CMK (cell line): ENCODE measurements around the gene TIA1.
"Not testable (repeated sequence)": the region's sequence is repeated elsewhere in the genome, so short reads cannot be mapped to it uniquely, and the experiment has no call there.

Source experiments
- DNase-seq: peaks from one replicate; pipeline ENCODE4 v3.0.0-alpha.2; 2010; ENCODE audit warnings: low read depth

The TIA1 gene

DNA sequence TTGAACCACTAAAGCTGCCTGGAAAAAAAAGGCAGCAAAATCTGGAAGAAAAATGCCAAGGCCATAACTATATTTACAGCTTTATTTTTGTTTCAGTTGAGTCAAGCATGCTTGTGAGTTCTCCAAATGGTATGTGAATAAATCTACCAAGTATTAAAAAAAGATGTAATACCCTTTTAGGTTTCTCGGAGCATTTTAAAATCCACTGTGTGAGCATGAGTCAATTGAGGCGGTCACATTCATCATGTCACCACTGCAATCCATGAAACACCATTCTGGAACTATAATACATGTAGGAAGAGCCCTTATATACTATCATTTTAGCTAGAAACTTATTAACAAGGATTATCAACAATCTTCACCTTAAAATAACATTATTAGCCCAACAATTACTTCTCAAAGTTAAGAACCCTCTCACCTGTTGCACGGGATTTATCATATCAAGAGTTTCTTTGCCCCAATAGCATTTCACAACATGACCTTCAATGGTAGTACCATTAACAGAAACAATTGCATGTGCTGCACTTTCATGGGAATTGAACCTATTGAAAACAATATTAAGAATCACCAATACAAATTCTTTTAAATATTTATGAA lies 33.4 kb downstream of the TIA1 start:
- DNase-seq: no peak

DNA sequence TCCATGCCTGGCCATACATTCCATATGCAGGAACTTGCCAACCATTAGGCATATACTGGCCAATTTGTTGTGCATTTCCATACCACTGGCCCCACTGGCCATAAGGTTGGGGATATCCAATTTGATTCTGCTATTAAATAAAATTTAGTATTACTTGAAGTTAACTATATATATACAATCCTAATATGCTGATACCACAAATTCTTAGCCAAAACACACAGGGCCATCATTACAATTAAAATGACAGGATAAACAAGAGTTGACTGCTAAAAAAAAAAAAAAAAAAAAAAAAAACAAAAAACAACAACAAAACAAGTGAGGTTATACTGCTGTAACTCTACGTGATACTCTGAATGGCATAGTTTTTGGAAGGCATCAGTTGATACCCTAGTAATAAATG lies 34.1 kb downstream of the TIA1 start:
- DNase-seq: no peak

DNA sequence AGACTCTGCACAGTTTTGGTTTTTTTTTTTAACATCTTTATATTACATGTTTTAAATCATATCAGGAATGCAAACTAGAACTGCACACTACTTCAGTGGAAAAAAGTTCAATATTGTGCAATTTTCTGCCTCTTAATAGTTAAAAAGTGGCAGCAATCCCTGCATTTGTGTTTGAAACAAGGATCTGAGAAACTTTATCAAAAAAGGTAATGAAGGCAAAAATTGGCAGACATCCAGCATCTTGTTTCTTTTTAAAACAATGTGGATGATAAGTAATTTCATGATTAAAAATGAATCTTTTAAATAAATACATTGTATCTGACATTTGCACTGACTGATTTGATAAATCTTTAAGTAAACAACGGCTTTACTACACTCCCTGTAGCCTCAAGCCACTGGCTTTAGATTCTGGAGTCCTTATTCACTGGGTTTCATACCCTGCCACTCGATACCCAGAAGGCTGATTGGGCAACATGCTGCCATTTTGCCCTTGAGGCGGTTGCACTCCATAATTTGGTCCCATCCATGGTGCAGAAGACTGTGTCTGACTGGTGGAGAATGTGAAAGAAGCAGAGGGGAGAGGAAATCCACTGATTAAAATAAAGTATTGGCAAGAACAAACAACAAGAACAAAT lies 36.0 kb downstream of the TIA1 start:
- no peak for DNase-seq

DNA sequence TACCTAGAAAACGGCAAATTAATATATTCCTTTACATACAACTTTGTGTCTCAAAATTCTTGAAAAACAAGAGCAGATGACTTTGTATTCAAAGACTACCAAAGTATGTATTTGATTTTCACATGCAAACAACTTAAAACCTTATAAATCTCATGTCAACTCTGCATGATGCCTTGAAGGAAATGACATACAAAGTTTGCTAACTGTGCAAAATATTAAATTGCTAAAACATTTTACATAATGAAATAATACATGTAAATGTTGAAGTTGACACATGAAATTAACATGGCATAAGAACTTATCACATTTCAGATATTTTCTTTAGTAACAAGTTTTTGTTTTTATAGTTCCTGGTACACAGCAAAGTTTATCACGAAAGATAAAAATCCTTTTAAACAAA lies 36.8 kb downstream of the TIA1 start:
- no peak for DNase-seq

DNA sequence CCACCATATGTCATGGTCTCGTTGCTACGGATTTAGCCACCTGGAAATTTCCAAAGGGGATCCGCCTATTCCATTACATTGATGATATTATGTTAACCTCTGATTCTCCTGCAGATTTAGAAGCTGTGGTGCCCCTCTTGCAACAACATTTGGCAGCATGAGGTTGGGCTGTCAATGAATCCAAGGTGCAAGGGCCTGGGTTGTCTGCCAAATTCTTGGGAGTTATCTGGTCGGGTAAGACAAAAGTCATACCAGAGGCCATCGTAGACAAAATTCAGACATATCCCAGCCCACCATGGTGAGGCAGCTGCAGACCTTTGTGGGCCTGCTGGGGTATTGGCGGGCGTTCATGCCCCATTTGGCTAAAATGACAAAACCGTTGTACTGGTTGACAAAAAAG lies 44.0 kb downstream of the TIA1 start:
- no peak for DNase-seq

DNA sequence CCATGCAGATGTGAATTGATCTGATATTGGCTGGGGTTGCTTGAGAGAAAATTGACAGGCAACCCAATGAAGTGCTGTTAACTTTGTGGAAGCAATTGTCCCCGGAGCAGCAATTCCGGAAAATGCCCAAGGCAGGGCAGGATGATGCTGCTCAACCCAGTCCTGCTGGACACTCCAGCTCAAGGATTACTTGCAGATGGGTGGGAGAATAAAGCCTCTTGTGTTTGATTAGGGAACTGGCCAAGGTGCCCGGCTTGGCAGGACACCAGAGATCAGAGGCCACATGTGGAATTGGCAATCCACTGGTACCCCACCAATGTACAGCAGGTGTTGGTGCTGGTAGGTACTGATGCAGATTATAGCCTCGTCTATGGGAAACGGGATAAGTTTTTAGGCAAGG lies 45.3 kb downstream of the TIA1 start:
- no peak for DNase-seq

DNA sequence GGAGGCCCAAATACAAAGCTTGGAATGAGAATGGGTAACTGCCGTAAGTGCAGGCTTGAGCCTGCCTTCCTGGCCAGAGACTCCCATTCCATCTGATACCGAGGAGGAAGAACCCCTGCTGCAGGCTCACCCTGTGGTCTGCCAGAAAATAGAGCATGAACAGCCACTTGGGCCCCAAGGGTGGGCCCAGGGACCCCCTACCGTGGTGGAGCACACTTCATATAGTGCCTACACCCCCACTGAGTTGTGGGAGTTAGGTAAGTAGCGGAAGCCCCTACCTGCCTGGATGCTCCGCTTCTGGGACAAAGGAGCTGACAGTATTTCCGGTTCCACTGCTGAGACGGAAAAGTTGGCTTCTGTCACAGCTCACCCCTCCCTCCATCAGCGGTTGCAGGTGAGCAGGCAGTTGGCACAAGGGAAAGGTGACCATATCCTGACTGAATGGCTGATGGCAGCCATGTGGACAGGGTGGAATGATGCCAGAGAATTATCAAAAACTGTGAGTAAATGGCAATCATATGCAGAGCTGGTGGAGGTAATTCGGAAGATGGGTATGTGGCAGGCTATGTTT lies 46.1 kb downstream of the TIA1 start:
- no peak for DNase-seq

DNA sequence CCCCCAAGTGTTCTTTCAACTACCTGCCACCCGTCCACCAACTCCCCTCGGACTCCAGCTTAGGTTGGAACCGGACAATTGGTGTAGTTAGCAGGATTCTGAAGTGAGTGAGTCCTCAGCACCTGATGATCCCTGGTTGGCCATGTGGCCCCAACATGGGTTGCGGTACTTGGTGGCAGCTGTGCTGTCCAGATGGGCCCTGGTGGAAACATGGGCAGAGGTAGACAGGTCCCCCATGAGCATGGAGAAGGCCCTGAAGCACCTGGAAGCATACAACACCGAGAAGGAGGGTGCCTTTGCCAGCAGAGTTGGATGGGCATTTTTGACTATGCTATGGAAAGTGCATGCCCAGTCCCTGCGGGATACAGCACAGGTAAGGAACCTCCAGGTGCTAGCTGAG lies 46.6 kb downstream of the TIA1 start:
- DNase-seq: no peak

DNA sequence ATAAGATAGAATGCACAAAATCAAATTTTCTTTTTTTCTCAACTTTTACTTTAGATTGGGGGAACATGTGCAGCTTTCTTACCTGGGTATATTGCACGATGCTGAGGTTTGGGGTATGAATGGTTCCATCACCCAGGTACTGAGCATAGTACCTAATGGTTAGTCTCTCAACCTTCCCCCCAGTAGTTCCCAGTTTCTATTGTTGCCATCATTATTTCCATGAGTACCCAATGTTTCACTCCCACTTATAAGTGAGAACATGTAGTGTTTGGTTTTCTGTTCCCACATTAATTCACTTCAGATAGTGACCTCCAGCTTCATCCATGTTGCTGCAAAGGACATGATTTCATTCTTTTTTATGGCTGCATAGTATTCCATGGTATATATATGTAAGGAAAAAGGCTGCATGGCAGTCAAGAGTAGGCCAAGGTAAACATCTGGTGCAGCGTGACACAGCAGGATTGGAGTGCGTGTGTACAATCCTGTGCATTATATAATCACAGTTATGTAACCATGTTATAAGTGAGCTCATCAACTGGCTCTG lies 47.1 kb downstream of the TIA1 start:
- DNase-seq: no peak

DNA sequence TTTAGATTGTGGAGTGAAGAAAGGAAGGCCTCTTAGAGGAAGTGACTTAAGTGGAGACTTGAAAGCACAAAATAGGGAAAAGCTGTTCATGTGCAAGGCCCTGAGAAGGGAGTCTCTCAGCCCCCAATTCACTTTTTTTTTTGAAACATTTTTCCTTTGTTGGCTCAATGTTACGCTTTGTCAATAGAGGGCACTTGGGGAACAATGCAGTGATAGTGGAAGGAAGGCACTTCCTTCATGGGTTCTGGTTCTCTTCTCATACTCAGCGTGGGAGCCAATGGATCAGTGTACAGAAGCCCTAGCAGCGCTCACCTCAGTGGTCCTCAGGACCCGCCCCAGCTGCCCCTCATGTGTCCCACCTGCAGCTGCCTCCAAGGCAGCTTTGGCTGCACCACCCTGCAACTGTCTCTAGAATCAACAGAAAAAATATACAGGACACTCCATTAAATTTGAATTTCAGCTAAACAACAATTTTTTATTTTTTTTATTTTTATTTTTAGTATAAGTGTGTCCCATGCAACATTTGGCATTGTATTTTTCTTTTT lies 49.0 kb downstream of the TIA1 start:
- no peak for DNase-seq

DNA sequence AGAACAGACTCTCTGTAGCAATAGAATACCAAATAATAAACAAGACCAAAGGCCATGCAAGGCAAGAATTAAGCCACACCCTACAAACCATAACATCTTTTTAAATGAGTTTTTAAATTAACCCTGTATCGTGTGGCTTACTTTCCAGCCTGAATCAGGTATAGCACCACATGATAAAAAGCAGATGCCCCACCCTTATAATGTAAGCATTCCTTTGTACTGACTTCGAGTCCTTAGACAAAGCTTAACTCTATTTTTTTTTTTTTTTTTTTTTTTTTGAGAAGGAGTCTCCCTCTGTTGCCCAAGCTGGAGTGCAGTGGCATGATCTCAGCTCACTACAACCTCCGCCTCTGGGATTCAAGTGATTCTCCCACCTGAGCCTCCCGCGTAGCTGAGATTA lies 55.9 kb downstream of the TIA1 start:
- DNase-seq: no peak

DNA sequence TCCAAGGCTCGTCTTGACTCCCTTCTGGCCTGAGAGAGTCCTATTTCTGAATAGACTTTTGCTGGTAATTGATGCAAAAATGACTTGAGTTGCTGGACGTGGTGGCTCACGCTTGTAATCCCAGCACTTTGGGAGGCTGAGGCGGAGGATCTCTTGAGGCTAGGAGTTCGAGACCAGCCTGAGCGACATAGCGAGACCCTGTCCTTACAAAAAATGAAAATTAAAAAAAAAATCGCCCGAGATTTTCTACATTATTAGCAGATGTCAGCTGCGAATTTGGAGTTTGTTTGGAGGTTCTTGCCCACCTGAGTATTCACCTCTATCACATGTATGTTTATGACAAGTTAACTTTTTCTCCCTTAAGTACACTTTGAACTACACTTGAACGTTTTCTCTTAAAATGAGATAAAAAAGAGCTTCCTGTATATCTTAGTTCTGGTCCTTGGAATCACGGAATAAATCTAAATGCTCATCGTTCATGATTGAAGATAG lies 57.1 kb downstream of the TIA1 start:
- no peak for DNase-seq

DNA sequence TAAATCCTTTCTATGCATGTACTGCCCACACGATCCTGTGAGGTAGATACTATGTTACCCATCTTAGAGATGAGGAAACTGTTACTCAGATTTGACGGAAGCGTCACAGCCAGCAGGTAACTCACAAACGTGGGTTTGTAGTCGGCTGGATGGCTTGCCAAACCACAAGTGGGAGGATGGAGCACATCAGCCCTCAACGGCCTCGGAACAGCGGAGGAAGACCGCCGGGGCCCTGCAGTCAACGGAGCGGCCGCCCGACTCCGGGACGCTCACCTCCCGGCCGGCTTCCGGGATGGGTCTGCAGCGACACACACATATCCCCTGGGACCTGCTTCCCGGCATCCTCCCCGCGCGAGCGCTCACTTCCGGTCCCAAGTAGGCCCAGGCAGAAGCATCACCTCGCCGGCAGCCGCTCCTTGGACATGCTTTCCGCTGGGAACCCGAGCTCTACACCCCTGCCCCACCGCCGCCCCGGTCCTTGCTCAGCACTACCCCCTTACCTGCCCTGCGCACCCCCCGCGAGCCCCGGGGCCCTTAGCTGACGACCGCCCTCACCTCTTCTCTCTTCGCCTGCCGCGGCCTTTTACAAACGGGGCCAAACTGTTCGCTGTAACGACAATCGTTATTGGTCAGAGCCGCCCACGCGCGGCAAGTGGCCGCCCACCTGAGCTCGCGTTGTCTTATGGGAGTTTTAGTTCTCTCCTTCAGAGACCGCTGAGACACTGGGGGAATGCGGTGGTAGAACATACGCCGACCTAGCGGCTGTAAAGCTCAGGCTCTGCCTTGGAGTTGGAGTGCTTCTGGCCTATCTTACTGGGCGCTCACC lies 57.8 kb downstream of the TIA1 start, which contains the start of gene C2orf42:
C2orf42 (minus strand) TSS at position 602 of the 826 bp plus-strand sequence. CDS start 9,034 bp downstream, outside the sequence.
- DNase-seq: peak; percentile 88

DNA sequence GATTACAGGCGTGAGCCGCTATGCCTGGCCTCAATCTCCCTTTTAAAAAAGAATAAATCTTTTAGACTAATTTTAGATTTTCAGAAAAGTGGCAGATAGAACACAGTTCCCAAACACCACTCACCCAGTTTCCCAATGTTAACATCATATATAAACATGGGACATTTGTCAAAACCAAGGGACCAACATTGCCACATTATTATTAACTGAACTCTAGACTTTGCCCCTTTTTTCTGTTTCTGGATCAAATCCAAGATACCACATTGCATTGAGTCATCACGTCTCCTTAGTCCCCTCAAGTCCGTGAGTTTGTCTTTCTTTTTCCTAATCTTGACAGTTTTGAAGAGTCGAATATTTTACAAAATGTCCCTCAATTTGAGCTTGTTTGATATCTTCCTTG lies 60.0 kb downstream of the TIA1 start:
- DNase-seq: no peak

DNA sequence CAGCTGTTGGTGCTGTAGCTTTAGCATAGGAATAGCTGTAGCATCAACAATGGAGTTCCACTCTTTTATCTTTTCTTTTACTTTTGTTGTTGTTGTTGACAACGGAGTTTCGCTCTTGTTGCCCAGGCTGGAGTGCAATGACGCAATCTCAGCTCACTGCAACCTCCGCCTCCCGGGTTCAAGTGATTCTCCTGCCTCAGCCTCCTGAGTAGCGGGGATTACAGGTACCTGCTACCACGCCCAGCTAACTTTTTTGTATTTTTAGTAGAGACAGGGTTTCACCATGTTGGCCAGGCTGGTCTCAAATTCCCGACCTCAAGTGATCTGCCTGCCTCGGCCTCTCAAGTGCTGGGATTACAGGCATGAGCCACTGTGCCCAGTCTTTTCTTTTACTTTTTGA lies 61.3 kb downstream of the TIA1 start:
- not testable (repeated sequence) for DNase-seq

DNA sequence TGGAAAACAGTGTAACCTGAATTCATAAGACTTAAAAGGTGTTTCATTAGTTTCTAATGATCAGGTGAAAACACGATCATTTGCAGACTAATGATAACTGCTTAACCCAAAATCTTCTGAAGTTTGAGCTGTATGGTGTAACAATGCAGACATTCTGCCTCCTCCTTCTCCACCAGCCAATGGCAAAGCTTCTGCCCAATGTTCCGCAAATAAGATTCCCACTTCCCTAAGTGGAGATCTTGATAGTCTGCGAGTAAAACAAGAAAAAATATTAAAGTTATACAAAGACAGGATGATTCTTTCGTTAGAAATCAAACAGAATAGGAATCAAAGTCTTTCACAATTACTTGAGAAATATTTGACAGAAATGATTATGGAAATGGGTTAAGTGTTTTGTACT lies 65.7 kb downstream of the TIA1 start:
- no peak for DNase-seq

DNA sequence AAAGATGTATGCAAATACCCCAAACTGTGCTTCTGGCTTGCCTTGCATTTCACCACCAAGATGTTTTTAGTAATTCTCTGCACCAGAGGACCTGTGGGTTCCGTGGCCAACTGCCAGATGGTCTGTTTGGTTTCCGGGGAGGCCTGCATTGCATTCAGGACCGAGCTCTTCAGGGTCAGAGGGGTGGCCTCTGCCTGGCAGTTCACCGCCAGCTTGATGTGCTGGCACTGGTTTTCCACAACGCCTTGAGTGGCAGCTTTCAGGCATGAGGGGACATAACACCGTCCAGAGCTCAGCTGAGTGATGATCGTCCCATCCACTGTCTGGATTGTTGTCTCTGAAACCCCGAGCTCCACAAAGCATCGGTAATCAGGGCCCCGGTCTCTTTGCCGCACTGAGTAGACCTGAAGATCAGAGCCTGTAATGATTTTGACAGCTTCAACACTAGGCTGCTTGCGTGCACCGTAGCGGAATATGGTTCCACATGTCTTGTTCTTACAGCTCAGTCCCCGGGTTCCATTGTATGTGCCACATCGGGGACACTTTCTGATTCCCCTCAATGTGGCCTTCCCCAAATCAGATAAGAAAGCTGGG lies 67.0 kb downstream of the TIA1 start:
- DNase-seq: no peak

DNA sequence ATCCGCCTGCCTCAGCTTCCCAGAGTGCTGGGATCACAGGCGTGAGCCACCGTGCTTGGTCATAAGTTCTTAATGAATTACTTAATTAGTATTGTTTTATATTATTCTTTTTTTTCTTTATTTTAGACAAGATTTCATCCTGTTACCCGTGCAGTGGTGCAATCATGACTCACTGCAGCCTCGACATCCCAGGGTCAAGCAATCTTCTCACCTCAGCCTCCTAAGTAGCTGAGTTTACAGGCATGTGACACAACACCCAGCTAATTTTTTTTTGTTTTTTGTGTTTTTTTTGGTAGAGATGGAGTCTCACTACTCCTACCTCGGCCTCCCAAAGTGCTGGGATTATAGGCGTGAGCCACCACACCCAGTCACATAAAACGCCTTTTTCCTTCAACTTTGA lies 74.9 kb downstream of the TIA1 start:
- no peak for DNase-seq

DNA sequence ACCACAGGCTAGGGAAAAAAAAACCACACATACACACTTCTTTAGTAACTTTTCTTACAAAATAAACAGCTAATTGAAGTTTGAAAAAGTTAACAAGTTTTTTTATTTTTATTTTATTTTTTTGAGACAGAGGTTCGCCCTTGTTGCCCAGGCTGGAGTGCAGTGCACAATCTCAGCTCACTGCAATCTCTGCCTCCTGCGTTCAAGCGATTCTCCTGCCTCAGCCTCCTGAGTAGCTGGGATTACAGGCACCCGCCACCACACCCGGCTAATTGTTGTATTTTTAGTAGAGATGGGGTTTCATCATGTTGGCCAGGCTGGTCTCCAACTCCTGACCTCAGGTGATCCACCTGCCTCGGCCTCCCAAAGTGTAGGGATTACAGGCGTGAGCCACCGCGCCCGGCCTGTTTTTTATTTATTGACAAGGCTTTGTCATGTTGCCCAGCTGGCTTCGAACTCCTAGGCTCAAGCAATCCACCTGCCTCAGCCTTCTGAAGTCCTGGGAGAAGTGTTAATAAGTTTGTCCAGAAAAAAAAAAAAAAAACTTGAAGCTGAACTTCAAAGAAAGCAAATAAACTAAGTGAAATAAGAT lies 78.7 kb downstream of the TIA1 start:
- not testable (repeated sequence) for DNase-seq

DNA sequence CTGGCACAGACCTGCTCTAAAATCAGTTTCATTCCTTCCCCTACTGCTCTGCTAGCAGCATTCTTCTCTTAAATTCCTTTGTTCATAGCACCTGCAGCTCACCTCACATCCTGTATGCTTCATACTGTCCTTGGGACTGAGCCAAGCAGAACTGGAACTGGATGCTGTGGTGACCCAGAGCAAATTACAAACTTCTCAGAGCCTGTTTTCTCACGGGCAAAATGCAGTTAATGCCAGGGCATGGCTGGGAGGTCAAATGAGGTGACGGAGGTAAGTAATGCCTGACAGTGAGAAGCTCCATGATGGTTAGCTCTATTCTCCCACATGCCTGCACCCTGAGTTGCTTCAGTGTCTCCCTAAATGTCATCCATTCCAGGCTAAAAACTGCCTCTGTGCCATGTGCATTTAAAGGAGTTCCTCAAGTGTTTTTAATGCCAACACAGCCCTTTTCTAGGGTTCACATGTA lies 87.3 kb downstream of the TIA1 start:
- no peak for DNase-seq

DNA sequence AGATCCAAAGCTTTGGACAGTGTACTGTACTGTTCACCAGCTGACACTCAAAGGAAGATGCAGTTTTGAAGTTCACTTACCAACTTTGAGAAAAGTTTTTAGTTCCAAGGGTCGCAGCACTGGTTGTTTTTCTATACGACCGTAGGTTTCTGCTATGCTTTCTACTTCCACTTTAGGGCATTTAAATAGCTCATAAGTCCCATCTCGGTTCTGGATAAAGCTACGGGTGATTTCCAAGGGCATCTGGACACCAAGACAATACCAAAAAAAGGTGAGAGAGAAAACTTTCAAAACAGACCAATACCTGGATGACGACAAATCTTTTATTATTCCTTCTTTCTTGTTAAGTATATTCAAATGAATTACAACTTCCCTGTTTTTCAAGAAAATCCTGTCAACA lies 87.9 kb downstream of the TIA1 start:
- DNase-seq: no peak
